ENCODE measurements around the gene MTMR10. TPM values are rescaled to one million over a fixed set of nuclear protein-coding genes. Genes with fewer than 3 reads are reported as not detected.

Gene MTMR10
- total and polyA plus RNA-seq, 2 donors (not counting 3 experiments of a cell fraction or from before 2014, with no cell fraction given) = 48.3 to 88.5 TPM

DNA sequence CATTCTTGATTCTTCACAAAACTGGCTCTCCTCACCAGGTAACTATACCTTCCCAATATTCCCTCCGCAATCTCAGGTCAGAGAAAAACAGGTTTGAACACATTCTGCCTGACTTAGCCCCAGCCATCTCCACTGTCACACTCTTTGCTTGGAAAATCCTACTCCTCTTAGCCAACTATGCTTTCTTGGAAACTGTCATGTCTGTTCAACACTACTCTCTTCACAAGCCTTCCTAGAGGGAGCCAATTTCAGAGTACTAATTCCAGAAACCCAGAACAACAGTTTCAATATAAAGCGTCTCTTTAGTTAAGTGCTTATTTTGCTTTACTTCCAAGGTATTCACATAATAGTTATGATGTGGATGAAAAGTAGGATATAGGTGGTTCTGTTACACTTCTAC, 21.7 kb downstream of the MTMR10 start:
- H3K4me2 ChIP-seq (ENCODE audit: insufficient read depth, low read length) = no peak overlapping the region
- BruUV-seq (replicated peaks) = no TSS peak
- no peak overlapping the region for H3K4me3 ChIP-seq (replicated peaks in 1 of 3; ENCODE audit: insufficient read depth in 1 of 3, low read depth in 1 of 3, low read length in 3 of 3)
- CTCF ChIA-PET = interaction anchor here (0.9 to 19.0 kb wide), 2 partner anchors 15 to 159 kb away, joined by 3 to 129 read pairs; no protein-coding TSS in a partner anchor
- DNase-seq (ENCODE audit: low read depth, low spot score) (no peak), FAIRE-seq (no peak)
- H3K27me3 ChIP-seq (ENCODE audit: control insufficient read depth in 2 of 2, insufficient read depth in 2 of 2, low read length in 2 of 2) = no peaks in the 10 kb centered on the region
- no peak for TF ChIP-seq GATA2 (IDR thresholded peaks at IDR 0.05; ENCODE audit: insufficient read depth, insufficient read length, low read depth, low read length)
- TF ChIP-seq POLR2AphosphoS5 (IDR thresholded peaks at IDR 0.05; ENCODE audit: insufficient read depth, low read depth, low read length) = no peak
- TF ChIP-seq FOS (IDR thresholded peaks at IDR 0.05; ENCODE audit: borderline replicate concordance, insufficient read depth, low read length) = no peak
- TF ChIP-seq, protein P1, sequence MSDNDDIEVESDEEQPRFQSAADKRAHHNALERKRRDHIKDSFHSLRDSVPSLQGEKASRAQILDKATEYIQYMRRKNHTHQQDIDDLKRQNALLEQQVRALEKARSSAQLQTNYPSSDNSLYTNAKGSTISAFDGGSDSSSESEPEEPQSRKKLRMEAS (IDR thresholded peaks at IDR 0.05; ENCODE audit: insufficient read depth, insufficient read length) = no peak
- no peak for TF ChIP-seq POLR2A (IDR thresholded peaks at IDR 0.05; ENCODE audit: low read depth, low read length)
- no peak for TF ChIP-seq MYC (IDR thresholded peaks at IDR 0.05; ENCODE audit: low read depth, low read length)
- no peak for TF ChIP-seq JUN (IDR thresholded peaks at IDR 0.05; ENCODE audit: borderline replicate concordance, insufficient read depth, insufficient read length, low read depth)
- no peak for TF ChIP-seq EZH2 (IDR thresholded peaks at IDR 0.05; ENCODE audit: borderline replicate concordance, low read depth, low read length, severe bottlenecking)
- TF ChIP-seq CTCF (IDR thresholded peaks at IDR 0.05; ENCODE audit: extremely low read depth in 1 of 2, insufficient read depth in 1 of 2, low read depth in 1 of 2, low read length in 2 of 2) = no peak
- H3K9me3 ChIP-seq (replicated peaks; ENCODE audit: control insufficient read depth, insufficient read depth, low read length) = no peaks in the 10 kb centered on the region
- no peak overlapping the region for H2AFZ ChIP-seq (ENCODE audit: low read depth, low read length)
- H3K9ac ChIP-seq (replicated peaks; ENCODE audit: extremely low read depth, insufficient read depth, low read length) = no peak overlapping the region
- H3K9me1 ChIP-seq (replicated peaks; ENCODE audit: control insufficient read depth, extremely low read depth, insufficient read depth, low read length) = no peaks in the 10 kb centered on the region
- dilution Hi-C loops (cut with MboI; ENCODE audit: extremely low pct_ligation_motif_present, low sequenced_read_pairs) (no loop called here), intact Hi-C loops (cut with micrococcal nuclease) (no loop called here)
- no peaks in the 10 kb centered on the region for H3K4me1 ChIP-seq (ENCODE audit: control insufficient read depth, extremely low read depth, insufficient read depth, low read length)
- no peak overlapping the region for H3K27ac ChIP-seq (ENCODE audit: insufficient read depth, low read depth, low read length)
- H4K20me1 ChIP-seq (replicated peaks; ENCODE audit: control insufficient read depth, extremely low read depth, insufficient read depth, low read length) = peaks cover 11% of the 10 kb centered on the region
- POLR2A ChIA-PET = interaction anchor here (0.5 kb wide), 1 partner anchor 19 kb away, joined by 5 read pairs; no protein-coding TSS in a partner anchor
- H3K79me2 ChIP-seq (ENCODE audit: control insufficient read depth, insufficient read depth, low read length) = peaks cover 32% of the 10 kb centered on the region
- peaks cover 21 to 61% of the 10 kb centered on the region in 2 experiments for H3K36me3 ChIP-seq (ENCODE audit: control insufficient read depth in 2 of 2, extremely low read depth in 1 of 2, insufficient read depth in 2 of 2, low read length in 2 of 2)
